Measurements from ENCODE around the gene UTP11. TPM values are rescaled to one million over a fixed set of nuclear protein-coding genes. Genes with fewer than 3 reads are reported as not detected.

The UTP11 gene
- total and polyA plus RNA-seq, 2 of the 8 experiments (the other 6 are each of a cell fraction or from before 2014, with no cell fraction given): 19.5 to 60.5 TPM

GRCh38 chr1:37997256-37998088 lies 15.1 kb upstream of the UTP11 start:
- H3K79me1 ChIP-seq (ENCODE audit: low read depth, low read length): no peaks in the 10 kb centered on the region
- H4K5ac ChIP-seq (ENCODE audit: insufficient read length, low read depth, low read length): no peak overlapping the region
- DNase-seq (ENCODE audit: low read depth in 1 of 2, low spot score in 2 of 2): no peak
- CTCF ChIA-PET (ENCODE audit: partially characterized antibody): interaction anchor here (1.3 to 14.7 kb wide), 2 partner anchors 18 to 27 kb away, joined by 3 to 211 read pairs; partner anchors contain the start of gene UTP11
- peak overlapping the region; percentile 43 for H2BK12ac ChIP-seq (ENCODE audit: low read depth, low read length)
- FAIRE-seq: no peak
- H3K27ac ChIP-seq (ENCODE audit: low read depth, low read length): peak overlapping the region; percentile 68; the same call in 1 of the 2 replicates
- H3K23ac ChIP-seq (ENCODE audit: insufficient read length): no peak overlapping the region
- 0 out of 7 replicates have a peak overlapping the region, but pooled peaks of 1 of the 4 experiments have one; percentile 16 for H3K9ac ChIP-seq (replicated peaks in 1 of 4; ENCODE audit: extremely low read depth in 1 of 4, low read depth in 3 of 4, low read length in 3 of 4)
- peaks cover 5 to 39% (median 31%) of the 10 kb centered on the region in 4 experiments for H3K4me1 ChIP-seq (replicated peaks in 1 of 4; ENCODE audit: control insufficient read depth in 3 of 4, insufficient read depth in 4 of 4, low read length in 3 of 4)
- H2AFZ ChIP-seq (ENCODE audit: low read length): no peak overlapping the region
- peak overlapping the region; percentile 55 for H4K91ac ChIP-seq (replicated peaks; ENCODE audit: insufficient read length, low read length)
- no peaks in the 10 kb centered on the region for H3K9me3 ChIP-seq (ENCODE audit: insufficient read depth in 2 of 2, low read depth in 1 of 2, low read length in 1 of 2)
- no peak overlapping the region; the same call in none of the 2 replicates for H3K18ac ChIP-seq (ENCODE audit: extremely low read depth, low read length)
- 0 out of 4 replicates have a peak overlapping the region, but pooled peaks of 1 of the 2 experiments have one; percentile 79 for H3K4me2 ChIP-seq (ENCODE audit: insufficient read depth in 1 of 2, low read depth in 2 of 2, low read length in 2 of 2)
- peak overlapping the region; percentile 61; the same call in 1 of the 2 replicates for H2BK15ac ChIP-seq (ENCODE audit: low read length)
- no peaks in the 10 kb centered on the region for H3K79me2 ChIP-seq (ENCODE audit: control insufficient read depth in 1 of 2, insufficient read depth in 2 of 2, low read length in 2 of 2)
- no peaks in the 10 kb centered on the region; a peak in 1 of 7 replicates for H3K27me3 ChIP-seq (replicated peaks in 1 of 4; ENCODE audit: control insufficient read depth in 3 of 4, extremely low read depth in 1 of 4, insufficient read depth in 3 of 4, low read length in 3 of 4)
- peak overlapping the region; percentile 80; the same call in 1 of the 2 replicates for H2BK20ac ChIP-seq (ENCODE audit: low read length)
- POLR2A ChIA-PET (ENCODE audit: partially characterized antibody): interaction anchor here (0.6 to 4.7 kb wide), 15 partner anchors 10 to 995 kb away, joined by 3 to 28 read pairs (median 5); partner anchors contain the start of genes C1orf122, INPP5B, UTP11 and YRDC
- no peak overlapping the region for H3K56ac ChIP-seq (replicated peaks; ENCODE audit: insufficient read length, low read depth, low read length)
- 0 out of 2 replicates have a peak overlapping the region, but pooled peaks have one; percentile 91 for H2AK5ac ChIP-seq (ENCODE audit: low read depth, low read length)
- WGBS, 2 experiments (ENCODE audit: extremely low coverage in 1 of 2, insufficient coverage in 1 of 2, insufficient read length in 1 of 2, insufficient replicate concordance in 2 of 2, low coverage in 1 of 2, low lambda C conversion rate in 2 of 2, missing lambda C conversion rate in 1 of 2): 89% methylated on average over 25 of the region's 25 CpGs; no CpG with 5 or more reads in 1 of the 2 experiments
- peak overlapping the region; percentile 87 for H4K8ac ChIP-seq (ENCODE audit: extremely low read depth, insufficient read depth, low read length)
- H3K36me3 ChIP-seq (ENCODE audit: control insufficient read depth in 2 of 4, insufficient read depth in 4 of 4, low read length in 3 of 4): peaks cover 0 to 17% (median 5%) of the 10 kb centered on the region in 4 experiments; a peak in 5 of 8 replicates
- no peaks in the 10 kb centered on the region for H4K20me1 ChIP-seq (replicated peaks in 1 of 2; ENCODE audit: control insufficient read depth in 1 of 2, insufficient read depth in 2 of 2, low read length in 2 of 2)
- no peak overlapping the region for H3K14ac ChIP-seq (ENCODE audit: insufficient read length)
- H3K4me3 ChIP-seq (ENCODE audit: extremely low read depth in 1 of 4, insufficient read depth in 2 of 4, low read depth in 3 of 4, low read length in 4 of 4): no peak overlapping the region; a peak in 1 of 8 replicates
- H2BK120ac ChIP-seq (replicated peaks; ENCODE audit: low read depth, low read length): peak overlapping the region; percentile 52
- H2BK5ac ChIP-seq (ENCODE audit: low read depth, low read length): peak overlapping the region; percentile 73; the same call in 1 of the 2 replicates
- H3K4ac ChIP-seq (replicated peaks; ENCODE audit: insufficient read length, low read depth, low read length): peak overlapping the region; percentile 46
- peaks cover 2% of the 10 kb centered on the region for H3K23me2 ChIP-seq (ENCODE audit: low read depth, low read length)
- TF ChIP-seq SP4 (IDR thresholded peaks at IDR 0.05; ENCODE audit: low read length) (no peak), CBX5 (IDR thresholded peaks at IDR 0.05; ENCODE audit: low read depth, low read length) (no peak), KDM1A (IDR thresholded peaks at IDR 0.05; ENCODE audit: borderline replicate concordance, low read length) (no peak), NRF1 (IDR thresholded peaks at IDR 0.05; ENCODE audit: low read depth, low read length) (no peak), GTF2F1 (IDR thresholded peaks at IDR 0.05; ENCODE audit: borderline replicate concordance, low read depth, low read length) (no peak), CREB1 (IDR thresholded peaks at IDR 0.05) (no peak), EP300 (IDR thresholded peaks at IDR 0.05; ENCODE audit: borderline replicate concordance in 1 of 2, low read depth in 2 of 2, low read length in 2 of 2) (no peak), KDM4A (IDR thresholded peaks at IDR 0.05; ENCODE audit: low read depth, low read length, severe bottlenecking) (no peak), RNF2 (IDR thresholded peaks at IDR 0.05; ENCODE audit: borderline replicate concordance, low read depth, low read length, missing control alignments, poor library complexity, severe bottlenecking) (no peak), YY1 (IDR thresholded peaks at IDR 0.05; ENCODE audit: low read depth, low read length) (no peak), POLR2A (IDR thresholded peaks at IDR 0.05; ENCODE audit: control extremely low read depth in 1 of 2, low read depth in 2 of 2, low read length in 2 of 2) (no peak)
